Muscle of arm (tissue), 12 donors: ENCODE data around the gene TUBGCP2. TPM values are rescaled to one million over a fixed set of nuclear protein-coding genes. Genes with fewer than 3 reads are reported as not detected.

Experiments
- DNase-seq: peaks from one replicate; pipeline ENCODE4 v3.0.0-alpha.2; 2013
- polyA plus RNA-seq, 12 donors: library from polyadenylated mRNA; unstranded; fragments of 120-200 nt; gene quantifications; one replicate each; pipeline ENCODE4 v1.2.1, GENCODE V29; 2013; ENCODE audit not compliant: insufficient read length in 12 of 12

The TUBGCP2 gene
- polyA plus RNA-seq, 12 donors: 29.5 to 47.3 (median 37.7) TPM; not detected in 1

DNA sequence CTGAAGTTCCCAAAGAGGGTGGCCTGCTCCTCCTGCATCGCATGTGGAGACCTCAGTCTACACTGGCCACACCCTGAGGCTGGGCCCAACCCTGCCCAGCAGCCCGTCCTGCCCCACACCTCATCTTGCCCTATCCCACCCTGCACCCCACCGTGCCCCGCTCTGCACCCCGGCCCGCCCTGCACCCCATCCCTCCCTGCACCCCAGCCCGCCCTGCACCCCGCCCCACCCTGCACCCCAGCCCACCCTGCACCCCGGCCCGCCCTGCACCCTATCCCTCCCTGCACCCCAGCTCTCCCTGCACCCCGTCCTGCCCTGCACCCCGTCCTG lies 56.5 kb downstream of the TUBGCP2 start:
- no peak for DNase-seq

DNA sequence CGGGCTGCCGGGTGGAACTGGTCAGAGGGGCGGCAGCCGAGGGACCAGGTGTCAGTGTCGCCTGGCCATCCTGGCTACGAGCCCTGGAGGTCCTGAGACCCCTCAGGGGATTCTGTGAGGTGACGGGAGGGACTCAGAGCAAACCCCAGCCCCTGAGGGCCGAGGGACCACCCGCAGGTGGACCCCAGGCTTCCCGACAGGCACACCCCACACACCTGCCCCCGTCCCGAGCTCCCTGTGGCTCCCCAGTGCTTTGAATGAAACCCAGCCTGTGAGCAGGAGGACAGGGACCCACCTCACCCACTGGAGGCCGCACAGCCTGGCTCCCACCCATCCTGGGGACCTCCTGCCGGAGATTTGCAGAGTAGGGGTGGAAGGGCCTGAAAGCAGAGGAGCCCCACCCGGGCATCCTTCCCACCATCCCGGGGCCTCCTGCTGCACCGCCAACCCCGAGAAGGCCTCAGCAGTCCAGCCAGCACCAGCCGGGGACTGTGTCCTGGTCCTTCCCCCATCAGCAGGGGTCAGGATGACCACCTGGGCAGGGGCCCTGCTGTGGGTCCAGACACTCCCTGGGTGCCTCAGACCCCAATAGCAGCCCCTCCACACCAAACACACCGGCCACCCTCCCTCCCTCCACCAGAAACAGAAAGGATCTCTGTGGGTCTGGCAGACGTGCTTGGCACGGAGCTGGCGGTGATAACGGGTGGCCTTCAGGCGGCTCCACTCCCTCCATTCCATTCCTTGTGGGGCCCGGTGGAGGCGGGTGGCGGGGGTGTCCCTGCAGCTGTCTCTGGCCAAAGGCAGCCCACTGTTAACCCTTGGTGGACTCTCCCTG lies 57.1 kb downstream of the TUBGCP2 start:
- no peak for DNase-seq

DNA sequence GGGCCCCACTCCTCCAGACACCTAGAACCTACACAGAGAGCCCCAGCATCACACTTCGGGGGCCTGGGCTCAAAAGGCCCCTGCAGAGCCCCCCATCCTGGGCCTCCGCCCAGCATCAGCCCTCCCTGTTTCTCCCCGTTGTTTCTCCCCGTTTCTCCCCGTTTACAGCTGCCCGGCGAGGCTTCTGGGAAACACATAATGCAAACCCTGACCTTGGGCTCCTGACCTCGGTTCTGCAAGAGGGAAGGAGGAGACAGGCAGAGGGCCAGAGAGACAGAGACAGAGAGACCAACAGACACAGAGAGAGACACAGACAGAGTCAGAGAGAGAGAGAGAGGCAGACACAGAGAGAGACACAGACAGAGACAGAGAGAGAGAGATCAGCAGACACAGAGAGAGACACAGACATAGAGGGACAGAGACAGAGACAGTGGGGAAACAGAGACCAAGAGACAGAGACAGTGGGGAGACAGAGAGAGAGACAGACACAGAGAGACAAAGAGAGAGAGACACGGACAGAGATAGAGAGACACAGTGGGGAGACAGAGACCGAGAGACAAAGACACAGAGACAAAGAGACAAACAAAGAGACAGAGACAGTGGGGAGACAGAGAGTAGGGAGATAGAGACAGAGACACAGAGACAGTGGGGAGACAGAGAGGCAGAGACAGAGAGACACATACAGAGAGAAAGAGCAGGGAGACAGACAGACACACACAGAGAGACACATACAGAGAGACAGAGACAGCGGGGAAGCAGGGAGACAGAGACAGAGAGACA lies 58.5 kb downstream of the TUBGCP2 start:
- DNase-seq: no peak

DNA sequence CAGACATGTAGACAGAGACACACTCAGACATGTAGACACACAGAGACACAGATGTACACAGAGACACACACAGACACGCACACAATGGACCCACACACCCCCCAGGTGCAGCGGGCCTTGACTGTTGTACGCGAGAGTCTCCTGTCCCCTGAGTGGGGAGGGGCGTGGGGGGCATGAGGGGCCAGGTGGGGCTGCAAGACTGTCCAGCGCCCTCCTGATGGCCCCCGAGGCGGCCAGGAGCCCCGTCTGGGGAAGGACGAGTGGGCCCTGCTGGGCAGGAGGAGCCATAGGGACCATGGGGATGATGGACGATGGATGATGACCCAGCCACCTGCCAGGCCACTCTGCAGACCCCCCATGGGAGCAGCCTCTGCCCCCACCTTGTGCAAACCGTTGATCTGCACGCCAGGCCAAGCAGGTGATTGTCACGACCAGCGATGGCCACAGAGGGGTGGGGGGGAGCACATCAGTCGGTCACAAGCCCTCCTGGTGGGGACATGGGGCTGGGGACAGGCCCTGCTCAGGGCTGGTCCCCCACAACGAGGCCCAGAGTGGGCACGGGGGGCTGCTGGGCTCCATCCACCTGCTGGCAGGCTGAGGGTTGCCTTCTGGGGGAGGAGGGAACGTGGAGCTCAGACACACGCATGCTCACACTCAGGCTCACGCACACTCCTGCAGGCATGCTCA lies 59.4 kb downstream of the TUBGCP2 start:
- DNase-seq: no peak

DNA sequence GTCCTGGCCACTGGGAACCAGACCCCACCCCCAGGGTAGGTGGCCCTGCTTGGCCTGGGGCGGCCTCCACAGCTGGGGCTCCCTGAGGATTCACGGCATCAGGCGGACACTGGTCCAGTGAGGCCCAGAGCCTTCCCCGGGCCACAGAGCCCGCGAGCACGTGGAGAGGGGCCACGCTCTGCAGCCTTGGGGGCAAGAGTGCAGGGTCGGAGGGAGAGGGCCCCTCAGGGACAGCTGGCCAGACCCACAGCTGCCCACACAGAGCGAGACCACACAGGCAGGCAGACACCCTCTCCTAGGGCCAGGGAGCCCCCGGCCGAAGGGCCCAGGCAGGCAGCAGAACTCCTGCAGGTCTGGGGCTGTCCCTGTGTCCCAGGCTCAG lies 60.3 kb downstream of the TUBGCP2 start:
- DNase-seq: no peak

DNA sequence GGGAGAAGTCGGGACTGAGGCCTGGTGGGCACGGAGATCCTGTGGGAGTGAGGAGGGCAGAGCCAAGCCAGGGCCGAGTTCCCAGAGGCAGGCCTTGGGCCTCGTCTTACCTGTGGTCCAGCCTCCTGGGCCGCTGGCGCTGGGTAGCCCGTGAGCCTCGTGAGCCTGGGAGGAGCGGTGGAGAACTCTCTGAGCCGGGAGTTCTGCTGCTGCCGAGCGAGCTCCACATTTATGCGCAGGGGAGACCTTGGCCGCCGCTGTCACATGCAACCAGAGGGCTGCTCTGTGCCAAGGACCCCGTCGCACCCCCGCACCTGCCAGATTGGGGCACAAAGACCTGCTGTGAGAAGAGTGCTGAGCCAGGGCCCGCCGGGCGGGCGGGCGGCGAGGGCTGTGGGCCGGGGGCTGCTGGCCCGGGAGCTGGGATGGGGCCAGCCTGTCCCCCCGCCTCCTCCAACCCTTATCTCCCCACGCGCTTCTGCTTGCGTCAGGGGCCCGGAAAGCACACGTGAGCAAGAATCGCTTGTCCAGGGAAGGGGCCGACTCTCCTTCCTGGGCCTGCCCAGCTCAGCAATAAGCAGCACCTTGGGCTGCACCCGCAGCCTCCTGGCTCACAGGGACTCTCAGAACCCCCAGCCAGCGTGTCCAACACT lies 60.9 kb downstream of the TUBGCP2 start:
- no peak for DNase-seq

DNA sequence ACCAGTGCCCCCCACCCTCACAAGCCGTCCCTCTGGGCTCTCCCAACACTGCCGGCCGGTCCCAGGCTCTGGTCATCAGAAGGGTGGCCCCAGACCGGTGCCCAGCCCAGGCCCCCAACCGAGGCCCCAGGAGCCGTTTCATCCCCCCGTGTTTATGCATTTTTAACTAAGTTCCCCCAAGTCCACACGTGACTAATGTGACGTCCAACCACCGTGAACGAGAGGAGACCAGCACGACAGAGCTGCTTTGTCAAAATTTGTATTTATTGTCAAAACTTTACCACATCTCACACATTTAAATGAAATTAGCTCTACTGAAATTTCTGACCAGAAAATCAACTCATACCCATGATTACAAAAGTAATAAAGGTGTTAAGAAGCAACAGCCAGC lies 62.4 kb downstream of the TUBGCP2 start:
- DNase-seq: no peak

DNA sequence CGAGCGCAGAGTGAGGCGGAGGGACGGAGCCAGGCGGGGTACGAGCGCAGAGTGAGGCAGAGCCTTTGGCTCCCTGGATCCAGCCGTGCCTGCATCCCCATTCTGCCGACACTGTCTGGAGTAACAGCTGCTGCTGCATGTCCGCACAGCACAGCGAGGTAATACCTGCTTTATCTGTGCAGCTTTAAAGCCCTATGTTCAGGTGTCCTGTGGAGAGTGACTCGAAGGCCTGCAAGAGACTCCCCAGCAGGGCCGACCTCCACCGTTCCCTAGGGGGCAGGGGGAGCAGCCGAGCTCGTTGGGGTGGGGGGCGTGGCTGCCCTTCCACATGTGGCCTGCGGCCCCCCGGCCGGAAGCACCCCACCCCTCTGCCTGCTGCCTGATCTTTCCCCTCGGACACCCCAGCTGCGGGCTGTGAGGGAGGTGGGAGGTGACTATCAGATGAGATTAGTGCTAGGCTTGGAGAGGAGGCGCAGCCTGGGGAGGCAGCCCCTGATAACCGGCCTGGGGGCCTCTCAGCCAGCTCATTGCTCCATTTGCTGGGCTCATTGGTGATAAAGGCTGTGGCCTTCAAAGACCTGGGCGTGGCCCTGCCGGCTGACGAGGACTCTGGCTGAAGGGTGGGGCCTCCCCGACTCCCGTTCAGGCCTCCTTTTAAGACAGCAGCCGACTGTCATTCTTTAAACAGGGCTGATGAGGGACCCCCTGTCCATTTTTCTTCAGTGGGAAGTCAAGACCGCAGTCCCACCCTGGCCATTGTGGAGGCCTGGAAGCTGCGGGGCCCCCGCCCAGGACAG lies 63.0 kb downstream of the TUBGCP2 start:
- DNase-seq: no peak

DNA sequence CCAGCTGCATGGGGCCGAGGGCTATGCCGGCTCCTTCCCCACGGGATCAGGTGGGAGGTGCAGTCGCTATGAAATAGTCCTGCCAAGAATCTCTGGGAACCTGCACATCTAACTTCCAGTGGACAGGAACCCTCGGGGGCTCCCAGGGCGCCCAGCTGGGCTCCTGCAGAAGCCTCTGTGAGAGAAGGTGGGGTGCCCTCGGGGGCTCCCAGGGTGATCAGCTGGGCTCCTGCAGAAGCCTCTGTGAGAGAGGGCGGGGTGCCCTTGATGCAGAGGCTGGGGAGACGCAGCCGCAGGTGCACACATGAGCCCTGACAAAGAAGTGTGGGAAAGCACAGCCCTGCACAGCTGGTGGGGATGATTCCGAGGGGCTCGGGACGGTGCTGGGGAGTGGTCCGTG lies 65.1 kb downstream of the TUBGCP2 start:
- no peak for DNase-seq

DNA sequence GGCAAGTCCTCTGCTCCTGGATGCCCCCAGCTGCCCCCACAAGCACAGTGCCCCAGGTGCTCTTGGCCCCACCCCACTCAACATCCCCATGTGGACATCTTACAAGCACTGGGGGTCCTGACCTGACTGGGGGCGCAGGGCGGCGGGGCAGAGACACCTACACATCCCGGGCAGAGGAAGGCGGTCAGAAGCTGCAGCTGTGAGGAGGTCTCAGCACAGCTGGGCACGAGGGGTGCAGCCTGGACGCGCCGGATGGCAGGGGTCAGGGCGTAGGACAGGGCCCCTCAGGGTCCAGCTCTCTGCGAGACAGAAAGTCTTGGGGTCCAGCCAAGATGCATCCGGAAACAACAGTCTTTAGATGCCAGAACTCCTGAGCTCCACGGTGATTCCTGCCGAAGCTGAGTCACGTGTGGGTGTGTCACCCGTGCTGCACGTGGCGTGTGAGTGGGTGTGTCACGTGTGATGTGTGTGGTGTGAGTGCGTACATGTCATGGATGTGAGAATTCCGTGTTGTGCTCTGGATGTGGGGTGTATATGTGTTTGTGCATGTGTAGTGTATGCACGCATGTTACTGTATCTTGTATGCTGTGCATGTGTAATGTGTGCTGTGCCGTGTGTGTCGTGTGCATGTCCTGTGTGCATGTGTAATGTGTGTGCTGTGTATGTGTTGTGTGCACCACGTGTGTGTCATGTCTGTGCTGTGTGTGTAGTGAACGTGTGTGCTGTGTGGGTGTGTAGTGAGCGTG lies 65.9 kb downstream of the TUBGCP2 start:
- DNase-seq: no peak

DNA sequence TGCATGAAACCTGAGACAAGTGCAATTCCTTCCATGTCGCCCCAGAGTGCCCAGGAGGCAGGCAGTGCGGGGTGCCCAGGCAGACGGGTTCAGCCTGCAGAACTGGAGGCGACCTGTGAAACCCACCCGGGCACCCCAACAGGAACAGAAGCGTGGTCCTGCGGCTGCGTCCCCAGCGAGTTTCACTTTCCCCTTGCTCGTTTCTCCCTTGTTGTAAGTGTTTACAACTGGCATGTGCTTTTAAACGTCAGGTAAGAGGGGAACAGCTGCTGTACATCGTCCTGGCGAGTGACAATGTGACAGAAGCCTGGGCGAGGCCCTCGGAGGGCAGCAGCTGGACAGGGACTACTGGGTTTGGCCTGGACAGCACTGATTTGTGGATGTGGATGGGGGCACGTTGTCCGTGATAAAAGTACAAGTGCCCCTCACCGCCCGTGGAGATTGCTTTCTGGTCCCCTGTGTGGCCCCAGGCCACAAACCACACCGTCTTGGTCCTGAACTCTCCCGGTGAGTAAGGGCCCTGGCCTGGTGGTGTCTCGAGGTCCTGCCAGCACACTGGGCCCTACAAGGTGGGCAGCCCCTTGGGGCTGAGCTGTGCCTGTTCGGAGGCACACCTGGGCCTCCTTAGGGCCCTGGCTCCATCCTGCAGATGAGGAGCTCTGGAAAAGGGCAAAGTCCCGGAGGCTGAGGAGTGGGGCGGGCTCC lies 67.0 kb downstream of the TUBGCP2 start:
- no peak for DNase-seq

DNA sequence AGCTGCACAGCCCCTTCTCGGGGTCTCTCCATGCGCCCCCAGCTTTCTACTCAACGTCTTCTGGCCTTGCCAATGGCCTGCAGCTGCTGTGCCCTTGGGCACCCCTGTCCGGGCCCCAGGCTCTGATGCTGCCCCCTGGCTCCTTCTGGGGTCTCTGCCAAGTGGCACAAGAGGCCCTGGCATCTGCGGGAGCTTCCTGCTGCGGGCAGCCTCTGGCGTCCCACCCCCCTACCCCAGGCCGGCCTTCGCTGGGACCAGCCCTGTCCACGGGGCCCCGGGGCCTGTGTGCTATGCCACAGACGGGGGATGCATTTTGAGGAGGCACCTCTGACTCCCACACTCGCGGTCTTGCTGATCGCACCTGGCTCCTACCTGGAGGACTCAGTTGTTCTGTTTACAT lies 68.7 kb downstream of the TUBGCP2 start:
- DNase-seq: no peak

DNA sequence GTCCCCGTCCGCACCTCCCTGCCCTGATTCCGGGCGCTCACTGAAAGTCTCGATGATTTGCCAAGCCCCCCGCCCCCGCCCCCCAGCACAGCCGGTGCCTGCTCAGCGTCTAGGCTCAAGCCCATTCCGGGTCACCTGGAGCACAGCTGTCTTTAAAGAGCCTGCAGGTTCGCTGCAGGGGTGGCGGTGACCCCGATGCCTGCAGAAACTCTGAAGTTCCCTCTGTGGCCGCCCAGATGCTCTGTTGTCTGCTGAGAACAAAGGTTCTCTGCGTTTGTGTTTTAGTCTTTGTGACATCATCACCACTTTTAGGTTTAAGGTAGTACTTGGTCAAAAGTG lies 70.2 kb downstream of the TUBGCP2 start:
- DNase-seq: no peak

DNA sequence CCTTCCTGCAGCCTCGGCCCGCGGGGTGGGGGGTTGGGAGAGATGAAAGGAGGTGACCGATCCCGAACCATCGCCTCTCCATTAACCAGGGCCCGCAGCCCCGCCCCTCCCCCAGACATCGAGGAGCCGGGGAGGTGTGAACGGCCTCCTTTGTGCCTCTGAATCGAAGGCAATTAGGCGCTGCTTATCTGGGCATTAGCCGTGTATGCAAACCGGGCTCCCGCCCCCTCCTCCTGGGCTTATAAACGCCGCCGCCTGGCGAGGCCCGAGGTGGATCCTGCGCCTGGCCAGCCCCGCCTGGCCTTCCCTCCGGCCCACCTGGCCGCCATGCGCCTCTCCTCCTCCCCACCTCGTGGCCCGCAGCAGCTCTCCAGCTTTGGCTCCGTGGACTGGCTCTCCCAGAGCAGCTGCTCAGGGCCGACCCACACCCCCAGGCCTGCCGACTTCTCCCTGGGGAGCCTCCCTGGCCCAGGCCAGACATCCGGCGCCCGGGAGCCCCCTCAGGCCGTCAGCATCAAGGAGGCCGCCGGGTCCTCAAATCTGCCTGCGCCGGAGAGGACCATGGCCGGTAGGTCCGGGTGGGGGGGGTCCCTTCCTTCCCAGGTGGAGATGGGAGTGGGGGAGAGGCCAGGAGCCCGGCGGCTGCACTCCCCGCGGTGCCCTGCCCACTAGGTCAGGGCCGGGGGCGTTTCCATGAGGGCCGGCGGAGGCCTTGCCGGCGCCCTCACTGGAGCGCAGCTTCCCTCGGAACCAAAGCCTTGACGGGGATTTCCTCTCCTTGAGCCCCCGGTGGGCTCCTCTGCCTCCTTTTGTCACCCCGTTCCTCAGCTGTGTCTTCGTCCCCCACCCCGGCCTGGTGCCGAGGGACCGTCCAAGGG lies 70.8 kb downstream of the TUBGCP2 start, which contains the start of gene VENTX:
VENTX (plus strand) TSS at position 268 of the 878 bp plus-strand sequence; CDS start at position 328, 60 bp downstream.
- no peak for DNase-seq

DNA sequence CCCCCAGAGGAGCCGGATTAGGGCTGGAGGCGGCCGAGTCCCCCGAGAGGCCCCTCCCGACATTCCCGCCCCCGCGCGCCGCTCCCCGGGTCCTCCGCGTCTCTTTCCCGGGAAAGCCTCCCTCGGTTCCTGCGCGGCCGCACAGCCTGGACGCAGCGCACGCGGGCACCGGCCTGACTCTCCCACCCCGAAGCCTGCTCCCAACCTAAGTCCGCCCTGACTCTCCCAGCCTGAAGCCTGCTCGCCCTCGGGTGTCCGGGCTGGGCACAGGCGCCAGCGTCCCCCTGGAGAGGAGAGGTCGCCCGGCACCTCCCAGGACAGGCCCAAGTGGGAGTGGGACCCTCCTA lies 71.5 kb downstream of the TUBGCP2 start:
- no peak for DNase-seq

DNA sequence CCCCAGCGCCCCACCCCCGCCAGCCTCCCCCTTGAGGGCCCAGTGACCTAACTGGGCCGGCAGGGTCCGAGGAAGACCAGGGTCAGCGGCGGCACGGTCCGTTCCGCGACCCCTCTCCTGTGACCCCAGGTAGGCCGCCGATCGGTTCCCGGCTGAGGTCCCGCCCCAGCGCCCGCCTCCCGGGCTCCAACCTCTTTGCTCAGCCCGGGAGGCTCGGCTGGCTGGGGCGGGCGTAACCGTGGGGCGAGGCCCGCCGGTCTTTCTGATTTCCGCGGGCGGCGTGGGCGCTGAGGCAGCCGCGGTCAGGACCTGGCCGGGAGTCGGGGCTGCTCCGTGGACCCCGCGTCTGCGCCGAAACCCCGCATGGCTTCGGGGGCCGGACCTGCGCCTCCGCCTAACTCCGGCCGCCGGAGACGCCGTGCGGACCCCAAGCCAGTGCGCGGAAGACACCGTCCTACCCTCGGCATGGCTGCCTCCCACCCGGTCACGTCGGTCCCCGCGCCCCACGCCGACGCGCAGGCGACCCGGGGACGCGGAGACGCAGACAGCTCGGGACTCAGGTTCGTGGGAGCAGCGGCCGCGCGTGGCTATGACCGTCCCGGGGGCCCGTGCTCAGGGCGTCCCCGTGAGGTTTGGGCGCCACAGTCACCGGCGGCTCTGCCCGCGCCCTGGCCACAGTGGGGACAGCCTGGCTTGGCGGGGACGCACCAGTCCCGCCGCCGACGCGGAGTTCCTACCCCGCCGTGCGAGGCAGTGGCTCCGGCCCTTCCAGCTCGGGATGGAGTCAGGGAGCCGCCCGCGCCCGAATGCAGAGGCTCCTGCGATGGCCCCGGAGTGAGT lies 72.1 kb downstream of the TUBGCP2 start:
- no peak for DNase-seq

DNA sequence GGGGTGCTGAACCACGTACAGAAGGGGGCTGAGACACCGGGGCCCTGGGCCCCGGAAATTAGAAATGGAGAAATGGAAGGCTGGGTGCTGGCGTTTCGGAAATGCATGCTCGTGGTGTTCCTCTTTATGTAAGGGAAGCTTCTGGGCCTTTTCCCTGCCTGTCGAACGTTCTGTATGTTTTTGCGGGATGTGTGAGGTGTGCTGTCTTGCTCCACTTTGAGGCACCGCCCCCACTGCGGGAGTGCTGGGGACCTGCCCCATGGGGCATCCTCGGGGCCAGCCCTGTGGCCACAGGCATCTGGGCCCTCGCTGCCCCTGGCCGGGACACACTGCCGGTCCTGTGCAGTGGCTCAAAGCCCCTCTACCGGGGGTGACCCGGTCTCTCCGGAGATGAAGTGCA lies 72.7 kb downstream of the TUBGCP2 start:
- DNase-seq: no peak

DNA sequence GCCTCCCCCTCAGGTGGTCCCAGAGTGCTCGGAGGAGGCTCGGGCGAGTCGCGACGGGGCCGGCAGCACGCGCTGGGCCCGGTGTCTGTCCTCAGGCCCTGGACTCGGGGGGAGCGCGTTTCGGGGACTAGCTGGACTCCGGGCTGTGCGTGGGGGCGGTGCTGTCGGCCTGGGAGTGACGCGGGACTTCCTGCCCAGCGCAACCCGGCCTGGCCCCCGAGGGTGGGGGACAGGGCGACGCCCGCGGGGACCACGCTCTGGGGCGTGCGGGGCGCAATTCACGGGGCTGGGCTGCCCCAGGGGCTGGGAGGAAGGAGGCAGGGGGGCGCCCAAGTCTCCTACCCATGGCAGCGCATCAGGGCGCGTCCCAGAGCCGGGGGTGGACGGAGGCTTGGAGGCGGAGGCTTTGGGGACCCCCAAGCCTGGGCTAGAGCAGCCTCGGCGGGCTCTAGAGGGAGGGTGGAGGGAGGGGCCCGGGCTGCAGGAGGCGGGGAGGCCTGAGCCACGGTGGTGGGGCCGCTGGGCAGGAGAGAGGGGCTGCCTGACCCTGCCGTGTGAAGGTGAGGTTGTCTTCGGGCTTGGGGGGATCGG lies 73.3 kb downstream of the TUBGCP2 start:
- no peak for DNase-seq
